ENCODE results near the gene MYO15B.

MYO15B gene

GRCh38 chr17:75612906-75613626 is 25.5 kb downstream of the MYO15B start:
- TF ChIP-seq TAF1 (IDR thresholded peaks at IDR 0.05; ENCODE audit: borderline replicate concordance, low read depth, low read length) (no peak), POLR2AphosphoS5 (IDR thresholded peaks at IDR 0.05; ENCODE audit: low read depth, low read length) (no peak), POLR2A (IDR thresholded peaks at IDR 0.05; ENCODE audit: low read depth, low read length) (no peak)
- FAIRE-seq (no peak), DNase-seq (ENCODE audit: insufficient read length) (no peak)

- TF ChIP-seq POLR2A (IDR thresholded peaks at IDR 0.05; ENCODE audit: low read depth, low read length) = no peak
- no peak for TF ChIP-seq POLR2AphosphoS5 (IDR thresholded peaks at IDR 0.05; ENCODE audit: low read depth, low read length)
- no peak for TF ChIP-seq TAF1 (IDR thresholded peaks at IDR 0.05; ENCODE audit: borderline replicate concordance, low read depth, low read length)
- FAIRE-seq (no peak), DNase-seq (ENCODE audit: insufficient read length) (no peak)
Observed at GRCh38 chr17:75614006-75614405, 26.4 kb downstream of the MYO15B start.

GRCh38 chr17:75614556-75615270 is 27.1 kb downstream of the MYO15B start:
- FAIRE-seq (no peak), DNase-seq (ENCODE audit: insufficient read length) (no peak)
- no peak for TF ChIP-seq POLR2A (IDR thresholded peaks at IDR 0.05; ENCODE audit: low read depth, low read length)
- no peak for TF ChIP-seq TAF1 (IDR thresholded peaks at IDR 0.05; ENCODE audit: borderline replicate concordance, low read depth, low read length)
- no peak for TF ChIP-seq POLR2AphosphoS5 (IDR thresholded peaks at IDR 0.05; ENCODE audit: low read depth, low read length)

- DNase-seq (ENCODE audit: insufficient read length) (no peak), FAIRE-seq (no peak)
- TF ChIP-seq POLR2AphosphoS5 (IDR thresholded peaks at IDR 0.05; ENCODE audit: low read depth, low read length) = no peak
- no peak for TF ChIP-seq TAF1 (IDR thresholded peaks at IDR 0.05; ENCODE audit: borderline replicate concordance, low read depth, low read length)
- no peak for TF ChIP-seq POLR2A (IDR thresholded peaks at IDR 0.05; ENCODE audit: low read depth, low read length)
Observed at GRCh38 chr17:75615301-75615700, 27.7 kb downstream of the MYO15B start.

- TF ChIP-seq POLR2AphosphoS5 (IDR thresholded peaks at IDR 0.05; ENCODE audit: low read depth, low read length) = no peak
- TF ChIP-seq POLR2A (IDR thresholded peaks at IDR 0.05; ENCODE audit: low read depth, low read length) = no peak
- TF ChIP-seq TAF1 (IDR thresholded peaks at IDR 0.05; ENCODE audit: borderline replicate concordance, low read depth, low read length) = no peak
Observed at GRCh38 chr17:75616521-75617122, 29.0 kb downstream of the MYO15B start.

GRCh38 chr17:75617218-75617617 is 29.6 kb downstream of the MYO15B start:
- TF ChIP-seq TAF1 (IDR thresholded peaks at IDR 0.05; ENCODE audit: borderline replicate concordance, low read depth, low read length) = no peak
- no peak for TF ChIP-seq POLR2A (IDR thresholded peaks at IDR 0.05; ENCODE audit: low read depth, low read length)
- TF ChIP-seq POLR2AphosphoS5 (IDR thresholded peaks at IDR 0.05; ENCODE audit: low read depth, low read length) = no peak

More at GRCh38 chr17:75616521-75617122, 29.0 kb downstream of the MYO15B start:
- DNase-seq (ENCODE audit: insufficient read length) = no peak
- no peak for FAIRE-seq

GRCh38 chr17:75617675-75618074 is 30.1 kb downstream of the MYO15B start:
- no peak for TF ChIP-seq TAF1 (IDR thresholded peaks at IDR 0.05; ENCODE audit: borderline replicate concordance, low read depth, low read length)
- no peak for TF ChIP-seq POLR2A (IDR thresholded peaks at IDR 0.05; ENCODE audit: low read depth, low read length)
- no peak for TF ChIP-seq POLR2AphosphoS5 (IDR thresholded peaks at IDR 0.05; ENCODE audit: low read depth, low read length)
- no peak for FAIRE-seq
- no peak for DNase-seq (ENCODE audit: insufficient read length)

More at GRCh38 chr17:75617218-75617617, 29.6 kb downstream of the MYO15B start:
- no peak for FAIRE-seq
- DNase-seq (ENCODE audit: insufficient read length) = no peak

- TF ChIP-seq TAF1 (IDR thresholded peaks at IDR 0.05; ENCODE audit: borderline replicate concordance, low read depth, low read length) = no peak
- no peak for TF ChIP-seq POLR2AphosphoS5 (IDR thresholded peaks at IDR 0.05; ENCODE audit: low read depth, low read length)
- TF ChIP-seq POLR2A (IDR thresholded peaks at IDR 0.05; ENCODE audit: low read depth, low read length) = no peak
- FAIRE-seq (peak; percentile 14), DNase-seq (ENCODE audit: insufficient read length) (peak; percentile 59)
Observed at GRCh38 chr17:75619506-75620431, 32.2 kb downstream of the MYO15B start.

- TF ChIP-seq POLR2A (IDR thresholded peaks at IDR 0.05; ENCODE audit: low read depth, low read length) = no peak
- TF ChIP-seq POLR2AphosphoS5 (IDR thresholded peaks at IDR 0.05; ENCODE audit: low read depth, low read length) = no peak
- no peak for TF ChIP-seq TAF1 (IDR thresholded peaks at IDR 0.05; ENCODE audit: borderline replicate concordance, low read depth, low read length)
- DNase-seq (ENCODE audit: insufficient read length) = no peak
- FAIRE-seq = no peak
Observed at GRCh38 chr17:75621489-75621888, 33.9 kb downstream of the MYO15B start.

- TF ChIP-seq POLR2AphosphoS5 (IDR thresholded peaks at IDR 0.05; ENCODE audit: low read depth, low read length) (no peak), POLR2A (IDR thresholded peaks at IDR 0.05; ENCODE audit: low read depth, low read length) (no peak), TAF1 (IDR thresholded peaks at IDR 0.05; ENCODE audit: borderline replicate concordance, low read depth, low read length) (no peak)
- DNase-seq (ENCODE audit: insufficient read length) (no peak), FAIRE-seq (no peak)
Observed at GRCh38 chr17:75622076-75622475, 34.5 kb downstream of the MYO15B start.
